Neural progenitor cell (in vitro differentiated cells): ENCODE results near the gene ERGIC3. TPM values are rescaled to one million over a fixed set of nuclear protein-coding genes. Genes with fewer than 3 reads are reported as not detected.

Experiments
- DNase-seq: peaks from one replicate; pipeline ENCODE4 v3.0.0-alpha.2; 2016; ENCODE audit warnings: low spot score
- H2AFZ ChIP-seq: fragments of 200-600 bp; sonication (generic); replicated peaks from 2 replicates; pipeline ENCODE4 v1.6.1; 2016; ENCODE audit warnings: antibody characterized with exemption
- H3F3A ChIP-seq: fragments of 200-600 bp; sonication (generic); 2 replicates; pipeline ENCODE4 v1.6.1; 2016; ENCODE audit warnings: antibody characterized with exemption, low read depth
- H3K27ac ChIP-seq: fragments of 200-600 bp; sonication (generic); 2 replicates; pipeline ENCODE4 v1.5.1; 2016; ENCODE audit warnings: mild to moderate bottlenecking
- H3K27me3 ChIP-seq: fragments of 200-600 bp; sonication (generic); 2 replicates; pipeline ENCODE4 v1.6.1; 2016; ENCODE audit warnings: mild to moderate bottlenecking, moderate library complexity
- H3K36me3 ChIP-seq: fragments of 200-600 bp; sonication (generic); 2 replicates; pipeline ENCODE4 v1.5.1; 2016
- H3K4me1 ChIP-seq: fragments of 200-600 bp; sonication (generic); 2 replicates; pipeline ENCODE4 v1.6.1; 2016; ENCODE audit warnings: mixed run types
- H3K4me2 ChIP-seq: fragments of 200-600 bp; sonication (generic); 2 replicates; pipeline ENCODE4 v1.6.1; 2016
- H3K4me3 ChIP-seq: fragments of 200-600 bp; sonication (generic); 2 replicates; pipeline ENCODE4 v1.5.1; 2016
- H3K79me2 ChIP-seq: fragments of 200-600 bp; sonication (generic); 2 replicates; pipeline ENCODE4 v1.6.1; 2016; ENCODE audit warnings: low read depth
- H3K9ac ChIP-seq: fragments of 200-600 bp; sonication (generic); 2 replicates; pipeline ENCODE4 v1.6.1; 2016
- H3K9me3 ChIP-seq: fragments of 200-600 bp; sonication (generic); 2 replicates; pipeline ENCODE4 v1.5.1; 2016; ENCODE audit warnings: low read depth
- H4K20me1 ChIP-seq: fragments of 200-600 bp; sonication (generic); 2 replicates; pipeline ENCODE4 v1.6.1; 2016; ENCODE audit warnings: low read depth
- H3K27ac Mint-ChIP-seq: 3 replicates; pipeline ENCODE4 v1.8.0; 2021; ENCODE audit warnings: mixed read lengths
- H3K27me3 Mint-ChIP-seq: 2 replicates; pipeline ENCODE4 v1.8.0; 2022; ENCODE audit warnings: low read depth, mild to moderate bottlenecking, inconsistent platforms, moderate library complexity, mixed read lengths; ENCODE audit not compliant: insufficient read depth
- H3K36me3 Mint-ChIP-seq: 3 replicates; pipeline ENCODE4 v1.8.0; 2021; ENCODE audit warnings: mixed read lengths
- H3K4me1 Mint-ChIP-seq: 3 replicates; pipeline ENCODE4 v1.8.0; 2021; ENCODE audit warnings: mixed read lengths
- H3K4me3 Mint-ChIP-seq: 3 replicates; pipeline ENCODE4 v1.8.0; 2021; ENCODE audit warnings: mild to moderate bottlenecking, moderate library complexity, mixed read lengths
- H3K9me3 Mint-ChIP-seq: 3 replicates; pipeline ENCODE4 v1.8.0; 2020; ENCODE audit warnings: mixed read lengths
- CTCF ChIP-seq: fragments of 200-600 bp; sonication (generic); IDR thresholded peaks from 2 replicates; pipeline ENCODE4 v1.5.1; 2017; ENCODE audit warnings: antibody characterized with exemption, mild to moderate bottlenecking
- EZH2 ChIP-seq: fragments of 200-600 bp; sonication (generic); IDR thresholded peaks from 2 replicates; pipeline ENCODE4 v1.6.1; 2017; ENCODE audit warnings: antibody characterized with exemption, mild to moderate bottlenecking, moderate library complexity
- EZH2phosphoT487 ChIP-seq: fragments of 200-600 bp; sonication (generic); IDR thresholded peaks from 2 replicates; pipeline ENCODE4 v1.6.1; 2017; ENCODE audit warnings: antibody characterized with exemption
- total RNA-seq: library from RNA; depleted of rRNA; stranded (reverse); fragments of >200 nt; gene quantifications from 2 replicates; pipeline ENCODE4 v1.2.3, GENCODE V29; 2015; ENCODE audit warnings: low replicate concordance

ERGIC3 gene
- total RNA-seq, 1 donor from 2014 or later: 271 TPM

GRCh38 chr20:35497320-35497719 is 44.6 kb upstream of the ERGIC3 start:
- no peak overlapping the region for H3K27ac ChIP-seq
- no peak overlapping the region for H3K4me3 ChIP-seq
- Mint-ChIP-seq H3K27ac (no peak overlapping the region), H3K4me3 (no peak overlapping the region), H3K4me1 (no peaks in the 10 kb centered on the region), H3K9me3 (no peaks in the 10 kb centered on the region), H3K27me3 (peaks cover 5% of the 10 kb centered on the region), H3K36me3 (peaks cover 48% of the 10 kb centered on the region)
- H2AFZ ChIP-seq: no peak overlapping the region
- no peak overlapping the region for H3K4me2 ChIP-seq
- no peaks in the 10 kb centered on the region for H3F3A ChIP-seq
- DNase-seq: no peak
- no peaks in the 10 kb centered on the region for H3K4me1 ChIP-seq
- no peak overlapping the region for H3K9ac ChIP-seq
- H3K9me3 ChIP-seq: no peaks in the 10 kb centered on the region
- no peaks in the 10 kb centered on the region for H3K27me3 ChIP-seq
- H4K20me1 ChIP-seq: no peaks in the 10 kb centered on the region
- no peaks in the 10 kb centered on the region for H3K79me2 ChIP-seq
- TF ChIP-seq CTCF (no peak), EZH2phosphoT487 (no peak), EZH2 (no peak)
- H3K36me3 ChIP-seq: no peaks in the 10 kb centered on the region

GRCh38 chr20:35497780-35498189 is 44.1 kb upstream of the ERGIC3 start:
- Histone ChIP-seq H2AFZ (no peak overlapping the region), H3F3A (no peaks in the 10 kb centered on the region), H3K4me1 (no peaks in the 10 kb centered on the region), H3K27me3 (no peaks in the 10 kb centered on the region), H3K36me3 (no peaks in the 10 kb centered on the region), H4K20me1 (no peaks in the 10 kb centered on the region), H3K27ac (no peak overlapping the region), H3K79me2 (no peaks in the 10 kb centered on the region), H3K9me3 (no peaks in the 10 kb centered on the region), H3K4me2 (no peak overlapping the region), H3K4me3 (no peak overlapping the region), H3K9ac (no peak overlapping the region)
- peaks cover 51% of the 10 kb centered on the region for H3K36me3 Mint-ChIP-seq
- no peak overlapping the region for H3K4me3 Mint-ChIP-seq
- TF ChIP-seq CTCF: no peak
- no peak for TF ChIP-seq EZH2phosphoT487
- no peak for TF ChIP-seq EZH2
- no peak for DNase-seq
- peaks cover 5% of the 10 kb centered on the region for H3K27me3 Mint-ChIP-seq
- no peaks in the 10 kb centered on the region for H3K9me3 Mint-ChIP-seq
- no peak overlapping the region for H3K27ac Mint-ChIP-seq
- no peaks in the 10 kb centered on the region for H3K4me1 Mint-ChIP-seq

- Mint-ChIP-seq H3K4me3 (no peak overlapping the region), H3K4me1 (no peaks in the 10 kb centered on the region)
Measured at GRCh38 chr20:35499271-35499670, 42.6 kb upstream of the ERGIC3 start.

More at GRCh38 chr20:35499271-35499670, 42.6 kb upstream of the ERGIC3 start:
- Mint-ChIP-seq H3K27me3 (peaks cover 5% of the 10 kb centered on the region), H3K36me3 (peaks cover 52% of the 10 kb centered on the region), H3K27ac (no peak overlapping the region), H3K9me3 (no peaks in the 10 kb centered on the region)
- no peak for TF ChIP-seq CTCF
- TF ChIP-seq EZH2phosphoT487: no peak
- TF ChIP-seq EZH2: no peak
- Histone ChIP-seq H3K27me3 (no peaks in the 10 kb centered on the region), H3K79me2 (no peaks in the 10 kb centered on the region), H2AFZ (no peak overlapping the region), H3K9me3 (no peaks in the 10 kb centered on the region), H3K9ac (no peak overlapping the region), H3K4me2 (no peak overlapping the region), H3K4me1 (no peaks in the 10 kb centered on the region), H4K20me1 (no peaks in the 10 kb centered on the region), H3K4me3 (no peak overlapping the region), H3K27ac (no peak overlapping the region), H3F3A (no peaks in the 10 kb centered on the region), H3K36me3 (no peaks in the 10 kb centered on the region)
- DNase-seq: no peak
